Uterus (tissue), 4 donors: ENCODE measurements around the gene DENND1A. TPM values are rescaled to one million over a fixed set of nuclear protein-coding genes. Genes with fewer than 3 reads are reported as not detected.

Experiments used
- DNase-seq, 2 donors: peaks; one replicate each; pipeline ENCODE4 v3.0.0-alpha.2; 2019 to 2020
- H3K27ac ChIP-seq, 2 donors: fragments of 200-600 bp; sonication (generic); 1 replicate in 1 of 2; 2 replicates in 1 of 2; pipeline ENCODE4 v1.5.1; 2016 to 2018
- H3K27me3 ChIP-seq, 2 donors: fragments of 200-600 bp; sonication (generic); one replicate each; pipeline ENCODE4 v1.5.1; 2018 to 2019; ENCODE audit warnings: control low read depth in 1 of 2
- H3K36me3 ChIP-seq, 2 donors: fragments of 200-600 bp; sonication (generic); one replicate each; pipeline ENCODE4 v1.5.1; 2019; ENCODE audit warnings: control low read depth in 1 of 2
- H3K4me1 ChIP-seq, 2 donors: fragments of 200-600 bp; sonication (generic); one replicate each; pipeline ENCODE4 v1.5.1; 2018 to 2019; ENCODE audit warnings: control low read depth in 1 of 2
- H3K4me3 ChIP-seq, 2 donors: fragments of 200-600 bp; sonication (generic); 1 replicate in 1 of 2; 2 replicates in 1 of 2; pipeline ENCODE4 v1.5.1; 2018 to 2019; ENCODE audit warnings: mild to moderate bottlenecking in 1 of 2
- H3K9me3 ChIP-seq, 2 donors: fragments of 200-600 bp; sonication (generic); one replicate each; pipeline ENCODE4 v1.5.1; 2019; ENCODE audit warnings: control low read depth in 1 of 2
- CTCF ChIP-seq, 4 experiments: fragments of 200-600 bp in 2 of 4; fragments of 450-650 bp in 2 of 4; sonication (generic) in 2 of 4; IDR thresholded peaks; one replicate each; pipeline ENCODE4 v1.5.1; 2016 to 2019; ENCODE audit warnings: antibody characterized with exemption in 4 of 4, mild to moderate bottlenecking in 2 of 4, moderate library complexity in 1 of 4
- POLR2A ChIP-seq, 2 donors: fragments of 450-650 bp; IDR thresholded peaks; one replicate each; pipeline ENCODE4 v1.6.1; 2016; ENCODE audit warnings: antibody characterized with exemption in 2 of 2, mild to moderate bottlenecking in 1 of 2, moderate library complexity in 1 of 2
- intact Hi-C: fragments of 100-400 bp; cut with DNase I; formaldehyde crosslinking; loops from one replicate; pipeline ENCODE4 v1.15.1; 2023; ENCODE audit warnings: low total_unique reads
- total RNA-seq, 4 donors: library from RNA; depleted of rRNA in 3 of 4; stranded (reverse); fragments of >200 nt in 3 of 4; gene quantifications; one replicate each; pipeline versions ENCODE4 v1.1.0 to v1.2.4, GENCODE V29; 2014 to 2023
- donor health status: DM: yes; HTN: yes; CAD: no.

DENND1A gene
- total RNA-seq, 4 donors from 2014 or later = 10.8 to 34.5 (median 22.6) TPM

- no peak for TF ChIP-seq CTCF (IDR thresholded peaks at IDR 0.05)
- TF ChIP-seq POLR2A (IDR thresholded peaks at IDR 0.05) = no peak
- Histone ChIP-seq H3K9me3 (no peaks in the 10 kb centered on the region), H3K27me3 (no peaks in the 10 kb centered on the region), H3K27ac (no peak overlapping the region), H3K4me1 (peaks cover 0 to 3% of the 10 kb centered on the region in 2 donors), H3K36me3 (no peaks in the 10 kb centered on the region), H3K4me3 (no peak overlapping the region)
- no peak for DNase-seq
- intact Hi-C loops = no loop called here
Measured at GRCh38 chr9:123868002-123868401, 61.9 kb downstream of the DENND1A start.

- Histone ChIP-seq H3K4me3 (no peak overlapping the region), H3K4me1 (peaks cover 0 to 3% of the 10 kb centered on the region in 2 donors), H3K36me3 (no peaks in the 10 kb centered on the region), H3K27me3 (no peaks in the 10 kb centered on the region), H3K27ac (no peak overlapping the region), H3K9me3 (no peaks in the 10 kb centered on the region)
- intact Hi-C loops = no loop called here
- DNase-seq = no peak
- TF ChIP-seq POLR2A (IDR thresholded peaks at IDR 0.05) (no peak), CTCF (IDR thresholded peaks at IDR 0.05) (no peak)
Measured at GRCh38 chr9:123867034-123867433, 62.9 kb downstream of the DENND1A start.

GRCh38 chr9:123866497-123866896 lies 63.4 kb downstream of the DENND1A start:
- H3K4me1 ChIP-seq = peaks cover 0 to 3% of the 10 kb centered on the region in 2 donors
- no peak for DNase-seq

GRCh38 chr9:123865226-123866000 lies 64.5 kb downstream of the DENND1A start:
- no peak overlapping the region for H3K27ac ChIP-seq
- intact Hi-C loops = no loop called here
- TF ChIP-seq CTCF (IDR thresholded peaks at IDR 0.05) (no peak), POLR2A (IDR thresholded peaks at IDR 0.05) (no peak)

More at GRCh38 chr9:123866497-123866896, 63.4 kb downstream of the DENND1A start:
- TF ChIP-seq CTCF (IDR thresholded peaks at IDR 0.05) (no peak), POLR2A (IDR thresholded peaks at IDR 0.05) (no peak)
- intact Hi-C loops = no loop called here
- H3K27ac ChIP-seq = no peak overlapping the region
- H3K4me3 ChIP-seq = no peak overlapping the region
- H3K9me3 ChIP-seq = no peaks in the 10 kb centered on the region
- no peaks in the 10 kb centered on the region for H3K27me3 ChIP-seq
- H3K36me3 ChIP-seq = no peaks in the 10 kb centered on the region

GRCh38 chr9:123864251-123864650 lies 65.7 kb downstream of the DENND1A start:
- DNase-seq = no peak
- Histone ChIP-seq H3K4me3 (no peak overlapping the region), H3K27ac (no peak overlapping the region), H3K36me3 (no peaks in the 10 kb centered on the region), H3K9me3 (no peaks in the 10 kb centered on the region), H3K4me1 (peaks cover 0 to 3% of the 10 kb centered on the region in 2 donors), H3K27me3 (no peaks in the 10 kb centered on the region)
- TF ChIP-seq CTCF (IDR thresholded peaks at IDR 0.05) (no peak), POLR2A (IDR thresholded peaks at IDR 0.05) (no peak)
- intact Hi-C loops = no loop called here

More at GRCh38 chr9:123865226-123866000, 64.5 kb downstream of the DENND1A start:
- Histone ChIP-seq H3K27me3 (no peaks in the 10 kb centered on the region), H3K9me3 (no peaks in the 10 kb centered on the region), H3K36me3 (no peaks in the 10 kb centered on the region), H3K4me1 (peaks cover 0 to 3% of the 10 kb centered on the region in 2 donors), H3K4me3 (no peak overlapping the region)
- no peak for DNase-seq
